Astrocyte (in vitro differentiated cells and primary cell): ENCODE measurements around the gene C17orf113.

ENCODE experiments used
- EZH2 ChIP-seq: IDR thresholded peaks from 2 replicates; pipeline ENCODE4 v1.6.1; 2012; ENCODE audit warnings: mild to moderate bottlenecking, low read length, inconsistent platforms; ENCODE audit not compliant: insufficient read depth
- TF ChIP-seq, protein P1 (sequence below): IDR thresholded peaks from 2 replicates; pipeline ENCODE4 v1.5.1; 2011; ENCODE audit warnings: low read depth, mild to moderate bottlenecking, inconsistent platforms, low read length, moderate library complexity; ENCODE audit not compliant: insufficient read depth

DNA sequence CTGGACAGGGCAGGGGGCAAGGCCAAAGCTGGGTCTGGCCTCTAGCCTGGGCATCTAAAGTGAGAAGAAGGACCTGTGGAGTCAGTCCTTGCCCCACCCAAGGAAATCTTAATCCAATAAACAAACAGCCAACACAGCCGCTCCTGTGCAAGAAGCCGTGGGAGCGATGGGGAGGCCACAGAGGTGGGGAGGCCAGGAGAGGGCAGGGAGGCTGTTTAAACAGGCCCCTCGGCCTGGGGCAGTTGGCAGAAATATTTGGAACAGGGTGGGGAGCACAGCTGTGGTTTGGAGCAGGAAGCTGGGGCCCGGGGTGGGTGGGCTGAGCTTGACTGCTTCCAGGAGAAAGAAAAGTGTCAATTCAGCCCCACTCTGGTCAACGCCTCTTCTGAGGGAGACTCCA lies 42.5 kb upstream of the C17orf113 start:
- no peak for TF ChIP-seq EZH2
- TF ChIP-seq, protein P1, sequence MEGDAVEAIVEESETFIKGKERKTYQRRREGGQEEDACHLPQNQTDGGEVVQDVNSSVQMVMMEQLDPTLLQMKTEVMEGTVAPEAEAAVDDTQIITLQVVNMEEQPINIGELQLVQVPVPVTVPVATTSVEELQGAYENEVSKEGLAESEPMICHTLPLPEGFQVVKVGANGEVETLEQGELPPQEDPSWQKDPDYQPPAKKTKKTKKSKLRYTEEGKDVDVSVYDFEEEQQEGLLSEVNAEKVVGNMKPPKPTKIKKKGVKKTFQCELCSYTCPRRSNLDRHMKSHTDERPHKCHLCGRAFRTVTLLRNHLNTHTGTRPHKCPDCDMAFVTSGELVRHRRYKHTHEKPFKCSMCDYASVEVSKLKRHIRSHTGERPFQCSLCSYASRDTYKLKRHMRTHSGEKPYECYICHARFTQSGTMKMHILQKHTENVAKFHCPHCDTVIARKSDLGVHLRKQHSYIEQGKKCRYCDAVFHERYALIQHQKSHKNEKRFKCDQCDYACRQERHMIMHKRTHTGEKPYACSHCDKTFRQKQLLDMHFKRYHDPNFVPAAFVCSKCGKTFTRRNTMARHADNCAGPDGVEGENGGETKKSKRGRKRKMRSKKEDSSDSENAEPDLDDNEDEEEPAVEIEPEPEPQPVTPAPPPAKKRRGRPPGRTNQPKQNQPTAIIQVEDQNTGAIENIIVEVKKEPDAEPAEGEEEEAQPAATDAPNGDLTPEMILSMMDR: no peak
